ENCODE results near the gene SH2D5. TPM values are rescaled to one million over a fixed set of nuclear protein-coding genes. Genes with fewer than 3 reads are reported as not detected.
A peak's percentile ranks its signal among the peaks of the same experiment; 100 is the strongest.

The SH2D5 gene
- total RNA-seq, 1 experiment from 2014 or later = 8.7 TPM

GRCh38 chr1:20753589-20753988 lies 21.1 kb upstream of the SH2D5 start:
- Histone ChIP-seq H2BK5ac (ENCODE audit: insufficient read length, low read length) (no peak overlapping the region), H2BK12ac (ENCODE audit: insufficient read length, low read depth, low read length) (no peak overlapping the region), H3K9me3 (ENCODE audit: control insufficient read depth, low read depth, low read length) (no peaks in the 10 kb centered on the region), H3K79me1 (ENCODE audit: insufficient read depth, low read depth, low read length, poor library complexity, severe bottlenecking) (peaks cover 5% of the 10 kb centered on the region), H4K20me1 (ENCODE audit: control insufficient read depth, insufficient read depth, insufficient read length) (no peaks in the 10 kb centered on the region), H3K79me2 (ENCODE audit: insufficient read depth, low read length) (no peaks in the 10 kb centered on the region), H2BK120ac (ENCODE audit: low read depth, low read length, poor library complexity, severe bottlenecking) (no peak overlapping the region), H3K18ac (ENCODE audit: insufficient read length, low read depth, low read length) (no peak overlapping the region), H4K5ac (ENCODE audit: insufficient read length, low read depth, low read length) (no peak overlapping the region), H3T11ph (ENCODE audit: low read length) (no peak overlapping the region), H3K23me2 (ENCODE audit: insufficient read length, low read depth, low read length, poor library complexity, severe bottlenecking) (no peaks in the 10 kb centered on the region), H2BK20ac (ENCODE audit: low read depth, low read length, poor library complexity, severe bottlenecking) (no peak overlapping the region), H3K4me1 (ENCODE audit: insufficient read depth, low read length) (no peaks in the 10 kb centered on the region), H2BK15ac (ENCODE audit: low read depth, low read length) (no peak overlapping the region), H3K23ac (ENCODE audit: insufficient read length, low read depth, low read length) (no peak overlapping the region), H2AK5ac (ENCODE audit: insufficient read length, low read length) (no peak overlapping the region), H3K27ac (ENCODE audit: insufficient read length, low read depth, low read length) (no peak overlapping the region), H3K4me2 (ENCODE audit: insufficient read depth, insufficient read length, low read length) (no peak overlapping the region), H3K4ac (ENCODE audit: low read depth, low read length) (no peak overlapping the region), H4K91ac (ENCODE audit: insufficient read length, low read depth, low read length) (no peak overlapping the region), H4K8ac (replicated peaks; ENCODE audit: insufficient read length, low read depth, low read length) (no peak overlapping the region), H3K14ac (ENCODE audit: insufficient read depth, low read length) (no peak overlapping the region), H2AFZ (ENCODE audit: low read length) (no peak overlapping the region), H3K56ac (ENCODE audit: insufficient read length, low read depth, low read length) (no peak overlapping the region), H3K9ac (ENCODE audit: extremely low read depth, insufficient read length, low read length) (no peak overlapping the region), H3K27me3 (ENCODE audit: insufficient read depth, low read length) (no peaks in the 10 kb centered on the region)
- H3K4me1 Mint-ChIP-seq = peaks cover 6 to 11% of the 10 kb centered on the region in 2 experiments; a peak in 1 of 4 replicates
- H3K27ac Mint-ChIP-seq = peak overlapping the region in 2 of 3 experiments; percentile 5 to 74; a peak in 3 of 7 replicates
- WGBS (ENCODE audit: extremely low coverage, insufficient read length, low lambda C conversion rate) = no CpG with 5 or more reads among the region's 3 CpGs
- no peak for TF ChIP-seq CTCF (conservative IDR thresholded peaks at IDR 0.05)
- H3K9me3 Mint-ChIP-seq = no peaks in the 10 kb centered on the region
- H3K36me3 Mint-ChIP-seq (ENCODE audit: insufficient read depth in 1 of 3, low read depth in 3 of 3) = peaks cover 25 to 66% (median 64%) of the 10 kb centered on the region in 3 experiments; a peak in 6 of 7 replicates
- no peak for DNase-seq
- H3K27me3 Mint-ChIP-seq (ENCODE audit: low read depth) = no peaks in the 10 kb centered on the region
- no peak overlapping the region for H3K4me3 Mint-ChIP-seq

All from H9 (cell line).